Endothelial cell of umbilical vein (primary cell): ENCODE data around the gene PSMD3. TPM values are rescaled to one million over a fixed set of nuclear protein-coding genes. Genes with fewer than 3 reads are reported as not detected.
"Not testable (repeated sequence)": the region's sequence is repeated elsewhere in the genome, so short reads cannot be mapped to it uniquely, and the experiment has no call there.

Source experiments
- BruUV-seq: library from RNA; stranded (reverse); fragments of 400-500 nt; replicated peaks from 2 replicates; lab custom pipeline; 2021; lab: Mats Ljungman, UMichigan
- CTCF ChIA-PET: fragments of 300-600, 350-600 bp; sonication (Branson Sonifier 250); formaldehyde crosslinking; loops from one replicate; lab custom pipeline; 2021; ENCODE audit warnings: antibody characterized with exemption, inconsistent platforms; lab: Charles Lee
- POLR2A ChIA-PET: fragments of 300-600, 350-600 bp; sonication (Branson Sonifier 250); formaldehyde crosslinking; loops from one replicate; lab custom pipeline; 2021; ENCODE audit warnings: antibody characterized with exemption, inconsistent platforms; lab: Charles Lee
- DNase-seq: peaks from one replicate; pipeline ENCODE4 v3.0.0-alpha.2; 2011; ENCODE audit warnings: low read depth, low spot score
- FAIRE-seq: peaks from 2 replicates; lab custom pipeline; 2011; peaks lifted over from hg19 to GRCh38; lab: Jason Lieb, UNC
- H2AFZ ChIP-seq: 2 replicates; pipeline ENCODE4 v1.6.0; 2012; ENCODE audit warnings: low read depth, low read length, control low read depth, inconsistent platforms
- H3K27ac ChIP-seq: 2 replicates; pipeline ENCODE4 v1.5.1; 2011; ENCODE audit warnings: low read depth, mild to moderate bottlenecking, control low read depth, low read length, moderate library complexity; ENCODE audit not compliant: insufficient read depth
- H3K27me3 ChIP-seq, 2 experiments: 2 replicates each; pipeline versions ENCODE4 v1.6.0 to v1.6.1; 2011; ENCODE audit warnings: low read length in 2 of 2, mixed read lengths in 1 of 2; ENCODE audit not compliant: control insufficient read depth in 2 of 2, insufficient read depth in 2 of 2
- H3K36me3 ChIP-seq, 2 experiments: 2 replicates in 1 of 2; 3 replicates in 1 of 2; pipeline ENCODE4 v1.5.1; 2011; ENCODE audit warnings: low read length in 2 of 2, mild to moderate bottlenecking in 1 of 2, moderate library complexity in 1 of 2; ENCODE audit not compliant: control insufficient read depth in 2 of 2, insufficient read depth in 2 of 2; ENCODE audit errors: extremely low read depth in 1 of 2
- H3K4me1 ChIP-seq: 3 replicates; pipeline ENCODE4 v1.5.1; 2011; ENCODE audit warnings: mild to moderate bottlenecking, low read length; ENCODE audit not compliant: control insufficient read depth, insufficient read depth; ENCODE audit errors: extremely low read depth
- H3K4me2 ChIP-seq: 2 replicates; pipeline ENCODE4 v1.6.1; 2011; ENCODE audit warnings: low read length, control low read depth, mixed read lengths; ENCODE audit not compliant: insufficient read depth
- H3K4me3 ChIP-seq, 3 experiments: fragments of 200-600 bp in 1 of 3; sonication (generic), shearing (Covaris generic) in 1 of 3; replicated peaks in 1 of 3; 2 replicates each; pipeline ENCODE4 v1.5.1; 2011 to 2016; ENCODE audit warnings: control low read depth in 3 of 3, low read length in 3 of 3, mild to moderate bottlenecking in 2 of 3, inconsistent platforms in 1 of 3, low read depth in 1 of 3, moderate library complexity in 1 of 3; ENCODE audit not compliant: insufficient read depth in 1 of 3
- H3K79me2 ChIP-seq: 2 replicates; pipeline ENCODE4 v1.6.0; 2012; ENCODE audit warnings: low read length, inconsistent platforms; ENCODE audit not compliant: control insufficient read depth, insufficient read depth
- H3K9ac ChIP-seq: replicated peaks from 2 replicates; pipeline ENCODE3; 2011; ENCODE audit warnings: low read length, control low read depth; ENCODE audit not compliant: insufficient read depth; ENCODE audit errors: extremely low read depth
- H3K9me1 ChIP-seq: replicated peaks from 3 replicates; pipeline ENCODE4 v1.6.0; 2011; ENCODE audit warnings: mild to moderate bottlenecking, low read length; ENCODE audit not compliant: control insufficient read depth, insufficient read depth; ENCODE audit errors: extremely low read depth
- H3K9me3 ChIP-seq: replicated peaks from 2 replicates; pipeline ENCODE4 v1.5.1; 2012; ENCODE audit warnings: low read length, inconsistent platforms; ENCODE audit not compliant: control insufficient read depth, insufficient read depth
- H4K20me1 ChIP-seq: replicated peaks from 2 replicates; pipeline ENCODE3; 2011; ENCODE audit warnings: mild to moderate bottlenecking, low read length; ENCODE audit not compliant: control insufficient read depth, insufficient read depth; ENCODE audit errors: extremely low read depth
- GATA2 ChIP-seq: IDR thresholded peaks from 2 replicates; pipeline ENCODE4 v1.7.0; 2011; ENCODE audit warnings: low read depth, mild to moderate bottlenecking, moderate library complexity, mixed read lengths, low read length; ENCODE audit not compliant: insufficient read length, insufficient read depth
- JUN ChIP-seq: IDR thresholded peaks from 2 replicates; pipeline ENCODE4 v1.6.1; 2011; ENCODE audit warnings: borderline replicate concordance, low read depth; ENCODE audit not compliant: insufficient read length, insufficient read depth
- MYC ChIP-seq: IDR thresholded peaks from one replicate; pipeline ENCODE4 v1.6.1; 2011; ENCODE audit warnings: mild to moderate bottlenecking, low read depth, low read length
- dilution Hi-C: fragments of 300-500 bp; cut with MboI; formaldehyde crosslinking; loops from one replicate; pipeline ENCODE4 v1.15.0; 2019; ENCODE audit warnings: low sequenced_read_pairs; ENCODE audit not compliant: extremely low pct_ligation_motif_present
- intact Hi-C: fragments of 100-400 bp; cut with micrococcal nuclease; formaldehyde crosslinking; loops from one replicate; pipeline ENCODE4 v1.10.0; 2022
- polyA plus RNA-seq, 4 experiments: library from polyadenylated mRNA; depleted of rRNA in 3 of 4; stranded (reverse) in 3 of 4; unstranded in 1 of 4; fragments of >200 nt; gene quantifications; 2 replicates each; pipeline versions ENCODE4 v1.2.1 to v1.2.3, GENCODE V29; 2011 to 2012; ENCODE audit warnings: missing spikeins in 1 of 4
- total RNA-seq: library from RNA; stranded (reverse); gene quantifications from 2 replicates; pipeline ENCODE4 v1.2.3, GENCODE V29; 2021
- TF ChIP-seq, protein P1 (sequence below), 2 donors: IDR thresholded peaks; 1 replicate in 1 of 2; 2 replicates in 1 of 2; pipeline ENCODE4 v1.5.1; 2011; ENCODE audit warnings: low read length in 2 of 2, mild to moderate bottlenecking in 2 of 2, moderate library complexity in 2 of 2, control low read depth in 1 of 2, inconsistent platforms in 1 of 2, low read depth in 1 of 2; ENCODE audit not compliant: insufficient read depth in 1 of 2; ENCODE audit errors: extremely low read depth in 1 of 2

PSMD3 gene
- total and polyA plus RNA-seq, 2 donors (not counting 3 experiments of a cell fraction or from before 2014, with no cell fraction given): 120 to 136 TPM

DNA sequence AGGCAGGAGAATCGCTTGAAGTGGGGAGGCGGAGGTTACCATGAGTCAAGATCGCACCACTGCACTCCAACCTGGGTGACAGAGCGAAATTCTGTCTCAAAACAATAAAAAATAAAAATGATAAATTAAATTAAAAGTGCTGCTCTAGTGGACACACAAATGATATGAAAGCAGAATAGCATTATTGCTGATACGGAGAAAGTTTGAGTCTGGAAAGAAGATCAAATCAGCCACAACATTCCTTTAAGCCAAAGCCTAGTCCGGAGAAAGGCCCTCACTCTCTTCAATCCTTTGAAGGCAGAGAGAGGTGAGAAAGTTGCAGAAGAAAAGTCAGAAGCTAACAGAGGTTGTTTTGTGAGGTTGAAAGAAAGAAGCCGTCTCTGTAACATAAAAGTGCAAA is 19.6 kb downstream of the PSMD3 start:
- ChIA-PET POLR2A (no interaction called here), CTCF (interaction anchor here (0.7 to 1.4 kb wide), 2 partner anchors 27 to 127 kb away, joined by 3 read pairs; no protein-coding TSS in a partner anchor)
- Histone ChIP-seq H3K79me2 (no peaks in the 10 kb centered on the region), H4K20me1 (no peaks in the 10 kb centered on the region), H3K9me3 (no peaks in the 10 kb centered on the region), H3K27me3 (no peaks in the 10 kb centered on the region), H3K4me3 (no peak overlapping the region), H3K27ac (no peak overlapping the region), H3K36me3 (peaks cover 0 to 21% of the 10 kb centered on the region in 2 experiments), H3K4me1 (no peaks in the 10 kb centered on the region), H3K9me1 (no peaks in the 10 kb centered on the region), H2AFZ (no peak overlapping the region), H3K4me2 (no peak overlapping the region), H3K9ac (no peak overlapping the region)
- dilution Hi-C loops (no loop called here), intact Hi-C loops (no loop called here)
- no peak for DNase-seq
- TF ChIP-seq, protein P1, sequence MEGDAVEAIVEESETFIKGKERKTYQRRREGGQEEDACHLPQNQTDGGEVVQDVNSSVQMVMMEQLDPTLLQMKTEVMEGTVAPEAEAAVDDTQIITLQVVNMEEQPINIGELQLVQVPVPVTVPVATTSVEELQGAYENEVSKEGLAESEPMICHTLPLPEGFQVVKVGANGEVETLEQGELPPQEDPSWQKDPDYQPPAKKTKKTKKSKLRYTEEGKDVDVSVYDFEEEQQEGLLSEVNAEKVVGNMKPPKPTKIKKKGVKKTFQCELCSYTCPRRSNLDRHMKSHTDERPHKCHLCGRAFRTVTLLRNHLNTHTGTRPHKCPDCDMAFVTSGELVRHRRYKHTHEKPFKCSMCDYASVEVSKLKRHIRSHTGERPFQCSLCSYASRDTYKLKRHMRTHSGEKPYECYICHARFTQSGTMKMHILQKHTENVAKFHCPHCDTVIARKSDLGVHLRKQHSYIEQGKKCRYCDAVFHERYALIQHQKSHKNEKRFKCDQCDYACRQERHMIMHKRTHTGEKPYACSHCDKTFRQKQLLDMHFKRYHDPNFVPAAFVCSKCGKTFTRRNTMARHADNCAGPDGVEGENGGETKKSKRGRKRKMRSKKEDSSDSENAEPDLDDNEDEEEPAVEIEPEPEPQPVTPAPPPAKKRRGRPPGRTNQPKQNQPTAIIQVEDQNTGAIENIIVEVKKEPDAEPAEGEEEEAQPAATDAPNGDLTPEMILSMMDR (IDR thresholded peaks at IDR 0.05; ENCODE audit: extremely low read depth in 1 of 2, insufficient read depth in 1 of 2, low read depth in 1 of 2, low read length in 2 of 2): no peak
- no peak for TF ChIP-seq GATA2
- TF ChIP-seq MYC: no peak
- TF ChIP-seq JUN: no peak
- FAIRE-seq: no peak
- no TSS peak for BruUV-seq

DNA sequence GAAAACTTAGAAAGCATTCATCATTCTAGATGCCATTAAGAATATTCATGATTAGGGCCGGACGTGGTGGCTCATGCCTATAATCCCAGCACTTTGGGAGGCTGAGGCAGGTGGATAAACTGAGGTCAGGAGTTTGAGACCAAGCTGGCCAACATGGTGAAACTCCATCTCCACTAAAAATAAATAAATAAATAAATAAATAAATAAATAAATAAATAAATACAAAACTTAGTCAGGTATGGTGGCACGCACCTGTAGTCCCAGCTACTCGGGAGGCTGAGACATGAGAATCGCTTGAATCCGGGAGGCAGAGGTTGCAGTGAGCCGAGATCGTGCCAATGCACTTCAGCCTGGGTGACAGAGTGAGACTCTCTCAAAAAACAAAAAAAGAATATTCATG is 20.7 kb downstream of the PSMD3 start:
- H3K27ac ChIP-seq, H3K79me2 ChIP-seq, H3K4me1 ChIP-seq, H3K9me1 ChIP-seq, H3K9ac ChIP-seq, H3K9me3 ChIP-seq, DNase-seq, CTCF ChIA-PET, dilution Hi-C loops, H3K27me3 ChIP-seq, BruUV-seq, H3K4me2 ChIP-seq, H2AFZ ChIP-seq, H3K4me3 ChIP-seq, intact Hi-C loops, H4K20me1 ChIP-seq, POLR2A ChIA-PET, FAIRE-seq: not testable (repeated sequence)
- H3K36me3 ChIP-seq: peaks cover 0 to 11% of the 10 kb centered on the region in 2 experiments
